Astrocyte (in vitro differentiated cells and primary cell): Measurements from ENCODE around the gene MAP1B.

Experiments
- EZH2 ChIP-seq: IDR thresholded peaks from 2 replicates; pipeline ENCODE4 v1.6.1; 2012; ENCODE audit warnings: mild to moderate bottlenecking, low read length, inconsistent platforms; ENCODE audit not compliant: insufficient read depth
- TF ChIP-seq, protein P1 (sequence below): IDR thresholded peaks from 2 replicates; pipeline ENCODE4 v1.5.1; 2011; ENCODE audit warnings: low read depth, mild to moderate bottlenecking, inconsistent platforms, low read length, moderate library complexity; ENCODE audit not compliant: insufficient read depth

- TF ChIP-seq, protein P1, sequence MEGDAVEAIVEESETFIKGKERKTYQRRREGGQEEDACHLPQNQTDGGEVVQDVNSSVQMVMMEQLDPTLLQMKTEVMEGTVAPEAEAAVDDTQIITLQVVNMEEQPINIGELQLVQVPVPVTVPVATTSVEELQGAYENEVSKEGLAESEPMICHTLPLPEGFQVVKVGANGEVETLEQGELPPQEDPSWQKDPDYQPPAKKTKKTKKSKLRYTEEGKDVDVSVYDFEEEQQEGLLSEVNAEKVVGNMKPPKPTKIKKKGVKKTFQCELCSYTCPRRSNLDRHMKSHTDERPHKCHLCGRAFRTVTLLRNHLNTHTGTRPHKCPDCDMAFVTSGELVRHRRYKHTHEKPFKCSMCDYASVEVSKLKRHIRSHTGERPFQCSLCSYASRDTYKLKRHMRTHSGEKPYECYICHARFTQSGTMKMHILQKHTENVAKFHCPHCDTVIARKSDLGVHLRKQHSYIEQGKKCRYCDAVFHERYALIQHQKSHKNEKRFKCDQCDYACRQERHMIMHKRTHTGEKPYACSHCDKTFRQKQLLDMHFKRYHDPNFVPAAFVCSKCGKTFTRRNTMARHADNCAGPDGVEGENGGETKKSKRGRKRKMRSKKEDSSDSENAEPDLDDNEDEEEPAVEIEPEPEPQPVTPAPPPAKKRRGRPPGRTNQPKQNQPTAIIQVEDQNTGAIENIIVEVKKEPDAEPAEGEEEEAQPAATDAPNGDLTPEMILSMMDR, result no peak
- TF ChIP-seq EZH2, result no peak
Measured at GRCh38 chr5:72070529-72070928, 36.7 kb upstream of the MAP1B start.
